ENCODE results near the gene AMPD2.

Gene AMPD2

DNA sequence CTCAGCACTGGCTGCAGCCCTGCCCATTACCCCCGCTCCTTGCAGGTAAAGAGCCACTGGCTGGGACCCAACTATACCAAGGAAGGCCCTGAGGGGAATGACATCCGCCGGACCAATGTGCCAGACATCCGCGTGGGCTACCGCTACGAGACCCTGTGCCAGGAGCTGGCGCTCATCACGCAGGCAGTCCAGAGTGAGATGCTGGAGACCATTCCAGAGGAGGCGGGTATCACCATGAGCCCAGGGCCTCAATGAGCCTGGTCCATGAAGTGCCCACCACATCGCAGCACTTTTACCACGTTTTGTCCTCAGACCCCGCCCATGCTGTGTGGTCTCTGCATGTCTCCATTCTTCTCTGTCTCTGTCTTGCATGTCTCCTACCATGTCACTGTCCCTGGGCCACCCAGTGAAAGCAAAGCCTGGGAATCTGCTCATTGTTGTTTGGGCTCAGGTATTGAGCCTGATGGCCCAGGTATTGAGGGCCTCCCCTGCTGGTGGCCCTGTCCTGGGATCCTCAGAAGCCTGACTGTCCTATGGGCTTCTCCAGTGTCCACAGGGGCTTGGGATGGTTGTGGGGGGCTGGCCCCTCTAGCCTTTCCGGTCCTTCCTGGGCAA, 11.4 kb downstream of the AMPD2 start:
- DNase-seq: no peak

DNA sequence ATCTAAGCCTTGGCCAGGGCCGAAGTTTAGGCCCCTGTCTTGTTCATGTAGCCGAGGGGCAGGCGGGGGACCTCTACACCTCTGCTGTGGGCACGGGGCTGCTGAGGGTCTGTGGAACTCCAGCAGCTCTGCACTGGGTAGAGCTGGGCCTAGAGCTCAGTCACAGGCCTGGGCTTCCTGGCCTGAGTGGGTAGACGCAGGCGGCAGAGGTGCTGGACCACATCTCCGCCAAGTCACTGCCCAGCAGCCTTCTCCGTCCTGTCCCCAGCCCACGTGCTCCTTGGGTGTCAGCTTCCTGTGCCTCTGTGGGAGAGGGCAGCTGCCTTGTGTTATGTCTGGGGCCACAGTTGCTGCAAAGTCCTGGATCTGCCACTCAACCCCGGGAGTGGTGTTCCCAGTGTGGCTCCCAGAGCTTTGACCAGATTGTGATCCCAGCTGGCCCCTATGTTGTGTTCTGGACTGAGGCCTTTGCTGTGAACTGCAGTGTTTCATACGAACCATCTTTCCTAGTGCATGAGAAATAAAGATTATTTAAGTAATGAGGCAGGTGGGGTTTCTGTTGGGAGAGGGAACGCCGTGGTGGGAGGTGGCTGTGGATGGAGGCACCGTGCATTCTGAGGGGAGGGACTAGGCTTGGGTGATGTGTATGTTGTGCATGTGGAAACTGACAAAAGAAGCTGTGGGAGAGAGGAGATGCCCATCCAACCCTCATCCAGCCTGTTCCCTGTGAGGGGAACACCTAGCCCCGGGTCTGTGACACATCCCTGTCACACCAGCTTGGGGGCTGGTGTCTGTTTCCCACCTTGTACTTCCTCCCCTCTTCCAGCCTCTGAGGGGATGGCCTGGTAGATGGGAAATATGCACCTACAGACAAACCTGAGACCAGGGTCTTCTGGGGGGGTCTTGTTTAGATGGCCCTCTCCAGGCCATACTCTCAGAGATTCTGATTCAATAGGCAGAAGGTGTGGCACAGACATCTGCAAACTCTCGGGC, 12.2 kb downstream of the AMPD2 start:
- no peak for DNase-seq

DNA sequence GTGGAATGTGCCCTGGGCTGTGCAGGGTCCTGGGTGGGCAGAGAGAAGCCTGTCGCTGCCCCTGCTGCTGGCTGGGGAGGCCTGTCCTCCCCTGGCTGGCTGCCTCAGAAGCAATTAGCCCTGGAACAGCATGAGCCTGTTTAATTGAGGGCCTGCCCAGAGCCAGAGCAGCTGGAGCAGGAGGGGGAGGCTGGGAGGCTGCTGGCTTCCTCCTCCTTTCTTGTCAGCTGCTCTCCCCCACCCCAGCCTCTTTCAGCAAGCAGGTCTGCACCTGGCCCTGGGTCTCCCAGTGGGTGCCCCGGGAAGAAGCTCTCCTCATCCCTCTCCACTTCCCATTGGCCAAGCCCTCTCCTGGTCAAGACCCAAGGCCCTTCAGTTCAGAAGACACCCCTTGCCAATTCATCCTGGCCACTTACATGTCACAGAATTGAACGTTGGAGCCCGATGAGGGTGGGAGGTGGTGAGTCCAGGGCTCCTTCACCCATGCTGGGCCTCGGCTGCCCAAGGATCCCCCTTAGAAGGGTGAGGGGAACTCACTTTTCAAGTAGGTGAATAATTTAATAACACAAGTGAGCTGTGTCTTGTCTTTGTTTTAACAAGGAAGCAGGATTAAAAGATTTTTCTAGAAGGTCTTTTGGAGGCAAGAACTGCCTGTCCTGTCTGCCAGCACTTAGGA, 13.2 kb downstream of the AMPD2 start:
- DNase-seq: no peak

DNA sequence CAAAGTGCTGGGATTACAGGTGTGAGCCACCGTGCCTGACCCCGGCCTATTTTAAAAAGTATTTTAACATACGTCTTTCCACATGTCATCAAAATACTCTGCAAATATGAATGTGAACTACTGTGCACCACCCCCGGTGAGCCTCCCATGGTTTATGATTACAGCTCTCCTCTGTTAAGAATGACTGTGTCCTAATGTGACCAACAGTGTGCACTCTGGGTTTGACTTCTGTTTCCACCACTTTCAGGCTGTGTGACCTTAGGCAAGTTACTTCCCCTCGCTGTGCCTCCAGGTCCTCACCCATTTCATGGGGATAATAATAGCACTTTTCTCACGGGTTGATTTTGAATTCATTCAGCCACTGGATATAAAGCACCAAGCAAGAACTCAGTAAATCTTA, 14.7 kb downstream of the AMPD2 start:
- DNase-seq: no peak

DNA sequence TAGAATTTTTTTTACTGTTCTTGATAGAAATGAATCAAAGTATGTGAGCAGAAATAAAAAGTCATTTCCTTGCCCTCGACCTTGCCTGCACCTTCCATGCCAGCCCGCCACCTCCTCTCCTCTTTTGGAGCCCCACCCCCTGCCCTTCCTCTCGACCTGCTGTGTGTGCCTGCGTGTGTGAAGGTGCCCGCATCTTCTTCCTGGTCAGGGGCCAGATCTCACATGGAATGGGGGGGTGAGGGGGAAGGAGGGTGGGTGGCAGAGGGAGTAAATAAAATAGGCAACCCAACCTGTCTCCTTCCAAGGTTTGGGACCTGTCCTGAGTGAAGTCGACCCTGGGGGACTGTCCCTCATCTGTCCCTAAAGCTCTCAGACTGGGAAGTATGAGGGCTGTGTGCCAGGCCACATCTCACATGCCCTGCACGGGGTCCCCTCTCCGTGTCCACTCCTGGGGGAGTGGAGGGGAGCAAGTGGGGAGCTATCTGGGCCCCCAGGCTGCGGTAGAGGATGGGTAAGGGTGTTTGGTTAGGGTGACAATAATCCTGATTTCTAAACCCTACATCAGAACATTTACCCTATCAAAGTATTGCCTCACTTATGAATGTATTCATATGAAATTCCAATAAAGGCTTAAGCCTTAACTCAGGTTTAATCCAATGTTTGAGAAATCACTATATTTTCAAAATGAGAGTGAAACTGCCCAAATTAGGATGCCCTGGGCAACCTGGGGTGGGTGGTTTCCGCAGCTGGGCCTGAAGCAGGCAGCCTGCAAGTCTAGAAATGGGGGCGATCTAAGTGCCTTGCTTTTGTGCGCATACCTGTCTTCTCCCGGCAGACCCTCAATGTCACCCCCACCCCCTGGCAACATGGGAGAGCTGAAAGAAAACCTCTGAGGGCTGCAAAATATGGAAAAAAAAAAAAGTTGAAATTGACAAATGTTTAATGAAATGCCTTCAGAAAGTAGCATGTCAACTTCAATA, 15.4 kb downstream of the AMPD2 start:
- no peak for DNase-seq

DNA sequence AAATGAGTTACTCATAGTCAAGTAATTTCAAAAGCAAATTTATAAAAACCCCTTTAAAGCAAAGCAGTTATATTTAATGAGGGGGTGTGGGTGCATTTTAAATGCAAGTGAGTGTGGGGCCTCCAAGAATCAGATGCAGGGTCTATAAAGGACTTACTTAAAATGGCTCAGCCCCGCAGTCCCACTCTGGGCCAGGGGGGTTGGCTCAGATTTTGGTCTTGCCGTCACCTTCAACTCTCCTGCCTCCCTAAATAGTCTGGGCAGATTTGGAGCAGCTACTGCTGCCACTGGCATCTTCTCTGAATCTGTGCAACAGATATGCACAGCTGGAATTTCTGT, 16.2 kb downstream of the AMPD2 start:
- DNase-seq: no peak

DNA sequence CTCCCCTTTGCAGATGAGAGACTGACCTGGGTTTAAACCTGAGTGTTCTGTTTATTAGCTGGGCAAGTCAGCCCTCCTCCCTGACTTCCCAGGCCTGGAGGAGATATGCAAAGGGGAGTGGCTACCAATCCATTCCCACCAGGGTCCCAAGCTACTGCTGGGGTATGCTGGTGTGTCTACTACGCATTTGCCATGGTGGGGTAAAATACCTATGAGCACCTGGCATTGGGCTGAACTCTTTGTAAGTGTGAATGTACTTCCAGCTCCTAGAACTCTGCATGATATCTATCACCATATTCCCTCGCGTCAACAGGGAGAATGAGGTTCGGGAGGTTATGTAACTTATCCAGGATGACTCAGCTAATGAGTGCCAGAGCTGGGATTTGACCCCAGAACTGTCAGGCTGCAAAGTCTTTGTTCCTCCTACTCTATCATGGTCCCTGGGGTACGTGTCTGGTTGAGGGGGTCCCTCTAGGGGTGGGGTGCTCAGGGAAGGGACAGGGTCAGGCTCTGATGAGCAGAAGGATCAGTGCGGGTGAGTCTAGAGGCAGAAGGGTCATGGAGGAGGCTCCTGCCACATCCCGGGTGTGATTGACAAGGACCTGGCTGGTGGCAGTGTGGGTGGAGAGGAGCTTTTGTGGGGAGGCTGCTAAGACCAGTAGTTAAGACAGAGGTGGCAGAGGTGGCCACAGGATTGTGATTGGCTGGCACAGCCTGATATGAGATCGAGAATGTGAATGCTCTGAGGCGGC, 16.7 kb downstream of the AMPD2 start:
- DNase-seq: no peak

DNA sequence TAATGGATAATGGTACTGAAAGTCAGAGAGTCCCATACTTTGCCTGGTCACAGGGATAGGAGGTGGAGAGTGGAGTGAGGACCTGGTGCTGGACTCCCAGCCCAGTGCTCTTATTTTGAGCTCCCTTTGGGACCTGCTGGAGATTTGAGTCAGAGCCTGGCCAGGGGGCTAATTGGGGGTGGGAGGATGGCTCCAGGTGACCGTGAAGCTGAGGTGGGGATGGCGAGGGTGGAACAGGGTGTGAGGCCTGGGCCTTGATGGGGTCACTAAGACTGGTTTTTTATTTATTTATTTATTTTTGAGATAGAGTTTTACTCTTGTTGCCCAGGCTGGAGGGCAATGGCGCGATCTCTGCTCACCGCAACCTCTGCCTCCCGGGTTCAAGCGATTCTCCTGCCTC, 17.8 kb downstream of the AMPD2 start:
- no peak for DNase-seq

DNA sequence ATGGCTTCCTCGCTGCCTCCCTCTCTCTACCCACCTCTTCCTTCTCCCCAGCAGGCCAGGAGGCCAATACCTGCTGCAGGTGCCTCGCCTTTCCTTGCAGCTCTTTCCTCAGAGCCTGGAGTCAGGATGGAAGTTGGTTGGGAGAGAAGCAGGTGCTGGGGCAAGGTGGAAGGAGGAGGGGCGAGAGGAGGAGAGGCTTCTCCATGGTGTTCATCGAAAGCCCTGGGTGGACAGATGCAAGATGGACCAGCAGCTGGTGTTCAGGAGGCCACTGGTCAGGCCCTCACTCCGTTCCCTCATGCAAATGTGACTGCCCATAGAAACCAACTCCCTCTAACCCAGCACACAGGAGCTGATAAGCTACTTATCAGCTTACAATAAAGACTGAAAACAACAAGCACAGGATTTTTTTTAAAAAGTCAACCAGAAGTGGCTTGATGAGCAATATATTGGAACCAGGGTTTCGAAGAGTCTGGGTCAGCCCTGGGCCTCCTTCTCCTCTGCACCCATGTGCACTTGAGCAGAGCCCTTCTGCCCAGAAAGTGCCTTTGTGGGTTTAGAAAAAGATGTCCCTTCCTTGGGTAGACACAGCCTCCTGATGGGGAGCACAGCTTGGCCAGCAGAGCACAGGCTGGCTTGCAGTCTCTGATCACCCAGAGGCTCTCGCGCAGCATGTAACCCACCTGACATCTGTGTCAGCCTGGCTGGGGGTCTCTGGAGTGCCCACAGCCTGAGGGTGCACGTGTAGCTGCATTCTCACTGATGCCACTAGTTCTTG, 19.6 kb downstream of the AMPD2 start:
- DNase-seq: no peak

DNA sequence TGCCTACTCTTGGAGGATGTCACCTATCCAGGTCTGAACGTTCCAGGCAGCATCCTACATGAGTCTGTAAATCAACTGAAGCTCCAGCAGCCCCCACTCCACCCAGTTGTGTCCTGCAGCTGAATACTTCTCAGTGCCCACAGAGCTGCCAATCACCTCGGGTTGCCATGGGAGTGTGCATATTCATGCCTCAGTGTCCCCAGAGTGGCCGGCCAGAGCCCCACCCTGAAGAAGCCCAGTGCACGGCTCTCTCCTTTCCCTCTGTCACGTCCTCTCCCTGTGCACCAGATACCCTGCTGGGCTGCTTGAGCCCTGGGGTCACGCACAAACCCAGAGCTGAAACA, 20.2 kb downstream of the AMPD2 start:
- no peak for DNase-seq

DNA sequence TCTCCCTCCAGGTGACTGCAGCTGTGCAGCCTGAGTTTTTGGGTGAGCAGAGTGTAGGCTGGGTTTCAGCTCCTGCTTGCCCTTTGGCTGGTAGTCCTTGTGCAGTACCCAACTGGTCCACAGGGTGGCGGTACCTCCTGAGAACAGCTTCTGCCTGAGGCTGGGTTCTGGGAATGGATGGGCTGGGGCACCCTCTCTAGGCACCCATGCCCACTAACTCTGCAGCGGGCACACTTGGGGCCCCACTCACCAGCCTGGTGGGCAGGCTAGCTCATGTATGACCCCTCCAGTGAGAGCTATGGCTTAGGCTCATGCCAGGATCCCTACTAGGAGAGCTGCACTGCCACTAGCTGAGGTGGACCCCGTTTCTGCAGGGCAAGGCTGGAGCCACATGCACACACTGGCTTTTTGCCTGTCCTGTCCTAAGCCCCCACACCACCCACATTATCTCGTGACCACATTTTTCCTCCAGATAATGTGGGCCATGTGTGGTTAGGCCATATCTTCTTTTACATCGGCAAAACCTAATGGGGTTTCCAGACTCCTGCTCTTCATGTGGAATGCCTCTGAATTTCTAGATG, 20.7 kb downstream of the AMPD2 start:
- peak; percentile 79 to 94 for DNase-seq

DNA sequence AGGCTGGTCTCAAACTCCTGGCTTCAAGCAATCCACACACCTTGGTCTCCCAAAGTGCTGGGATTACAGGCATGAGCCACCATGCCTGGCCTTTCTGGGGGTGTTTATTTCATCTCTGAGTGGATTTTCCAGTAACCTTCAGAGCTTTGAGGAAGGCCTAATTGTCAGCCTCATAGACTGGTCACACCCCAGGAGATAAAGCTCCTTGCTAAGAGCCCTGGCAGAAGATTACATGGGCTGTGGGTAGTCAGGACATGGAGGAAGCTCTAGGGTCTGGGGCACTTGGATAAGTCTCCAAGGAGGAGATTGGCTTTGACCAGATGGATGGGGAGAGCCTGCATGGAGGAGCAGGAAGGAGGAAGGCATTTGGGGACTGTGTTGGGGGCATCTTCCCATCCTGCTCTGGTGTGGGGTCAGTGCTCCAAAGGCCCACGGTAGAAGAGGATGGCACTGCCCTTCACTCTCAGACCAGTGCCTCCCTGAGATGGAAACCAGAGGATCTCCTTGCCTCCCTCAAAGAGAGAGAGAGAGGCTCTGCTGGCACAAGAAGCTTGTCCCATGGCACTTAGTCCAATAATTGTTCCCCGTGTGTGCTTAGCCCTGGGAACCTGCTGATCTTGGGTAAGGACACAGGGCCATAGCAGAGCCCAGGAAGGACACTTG, 21.6 kb downstream of the AMPD2 start:
- no peak for DNase-seq

DNA sequence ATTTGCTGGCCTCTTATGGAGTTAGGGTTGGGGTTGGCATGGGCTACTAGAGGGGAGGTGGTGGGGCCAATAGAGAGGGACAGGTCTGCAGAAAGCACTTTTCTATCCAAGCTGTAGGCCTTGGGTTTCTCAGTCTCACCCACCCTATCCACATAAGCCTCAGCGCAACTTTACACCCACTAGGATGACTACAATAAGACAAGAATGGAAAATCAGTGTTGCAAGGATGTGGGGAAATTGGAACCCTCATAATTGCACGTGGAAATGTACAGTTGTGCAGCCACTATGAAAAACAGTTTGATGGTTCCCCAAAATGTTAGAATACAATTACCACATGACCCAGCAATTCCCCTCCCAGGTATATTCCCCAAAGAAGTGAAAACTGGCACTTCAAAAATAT, 22.2 kb downstream of the AMPD2 start:
- no peak for DNase-seq

DNA sequence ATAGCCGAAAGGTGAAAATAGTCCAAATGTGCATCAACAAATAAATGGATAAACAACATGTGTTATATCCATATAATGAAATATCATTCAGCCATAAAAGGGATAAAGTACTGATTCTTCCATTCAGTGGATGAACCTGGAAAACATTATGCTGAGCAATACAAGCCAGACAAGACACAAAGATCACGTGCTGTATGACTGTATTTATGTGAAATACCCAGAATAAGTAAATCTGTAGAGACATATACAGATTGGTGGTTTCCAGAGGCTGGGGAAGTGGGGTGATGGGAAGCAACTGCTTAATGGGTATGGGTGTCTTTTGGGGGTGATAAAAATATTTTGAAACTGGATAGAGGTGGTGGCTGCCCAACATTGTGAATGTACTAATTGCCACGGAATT, 23.0 kb downstream of the AMPD2 start:
- no peak for DNase-seq

DNA sequence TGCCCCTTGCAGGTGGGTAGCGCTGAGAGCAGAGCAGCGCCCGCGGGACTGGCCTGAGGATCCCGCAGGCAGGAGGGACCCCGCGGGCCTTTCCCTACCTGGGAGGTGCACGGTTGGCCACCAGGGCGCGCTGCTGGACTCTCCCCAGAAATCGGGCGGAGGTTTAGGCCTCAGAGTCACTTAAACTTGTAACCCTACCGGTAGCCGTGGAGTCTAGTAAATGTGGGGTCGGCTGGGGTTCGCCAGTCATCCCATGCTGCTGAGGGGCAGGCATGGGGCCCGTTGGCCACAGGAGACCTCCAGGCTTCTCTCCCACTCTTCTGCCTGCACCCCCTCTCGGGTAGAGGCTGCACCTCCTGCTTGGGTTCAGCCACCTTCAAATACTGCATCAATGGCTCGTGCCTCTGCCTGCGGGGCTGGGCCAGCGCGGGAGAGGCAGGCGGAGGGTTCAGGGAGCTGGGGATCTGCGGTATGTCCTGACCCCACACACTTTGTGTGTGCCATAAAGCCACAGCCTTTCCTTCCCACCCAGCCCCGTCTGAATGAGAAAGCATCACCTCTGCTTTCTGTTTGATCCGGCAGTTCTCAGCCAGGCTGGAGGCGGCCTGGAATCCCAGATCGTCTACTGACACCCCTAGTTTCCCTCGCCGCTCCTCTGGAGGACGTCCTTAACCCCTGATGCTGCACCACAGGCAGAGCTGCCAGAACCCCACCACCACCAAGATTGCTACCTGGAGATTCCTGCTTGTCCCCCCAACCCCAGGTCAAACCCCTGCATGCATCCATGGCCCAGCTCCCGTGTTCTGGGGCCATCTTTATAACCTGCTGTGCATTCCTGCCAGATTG, 24.0 kb downstream of the AMPD2 start:
- DNase-seq: peak; percentile 82 to 88

DNA sequence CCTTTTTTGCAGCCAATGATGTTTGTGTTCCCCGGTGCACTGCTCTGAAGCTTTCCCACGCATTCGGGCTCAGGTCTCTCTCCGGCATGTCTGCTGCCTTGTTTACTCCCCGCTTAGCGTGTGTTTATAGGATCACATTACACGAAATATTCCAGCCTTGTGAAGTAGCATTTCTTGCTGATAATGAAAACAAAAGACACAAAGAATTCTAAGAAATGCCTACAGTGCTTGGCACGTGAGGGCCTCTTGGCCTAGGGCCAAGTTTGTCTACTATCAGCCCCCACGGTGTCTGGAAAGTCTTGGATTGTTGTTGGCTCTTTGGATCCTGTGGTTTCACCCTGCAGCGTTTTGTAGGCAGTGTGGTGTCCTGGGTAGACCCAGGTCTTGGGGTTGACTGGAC, 25.0 kb downstream of the AMPD2 start:
- DNase-seq: no peak

DNA sequence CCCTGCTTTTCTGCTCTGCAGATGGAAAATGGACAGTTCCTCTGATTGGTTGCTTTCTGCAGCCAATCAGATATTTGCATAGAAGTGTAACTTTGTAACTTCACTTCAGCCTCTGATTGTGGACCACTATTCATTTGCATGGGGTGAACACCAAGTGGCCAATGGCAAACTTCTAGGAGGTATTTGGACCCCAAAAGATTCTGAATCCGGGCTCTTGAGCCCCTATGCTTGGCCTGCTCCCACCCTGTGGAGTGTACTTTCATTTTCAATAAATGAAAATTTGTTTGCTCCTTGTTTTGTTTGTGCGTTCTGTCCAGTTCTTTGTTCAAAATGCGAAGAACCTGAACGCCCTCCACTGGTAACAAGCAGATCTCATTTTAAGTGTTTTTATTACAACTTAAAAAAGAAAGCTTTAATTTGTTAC, 29.9 kb downstream of the AMPD2 start:
- no peak for DNase-seq

DNA sequence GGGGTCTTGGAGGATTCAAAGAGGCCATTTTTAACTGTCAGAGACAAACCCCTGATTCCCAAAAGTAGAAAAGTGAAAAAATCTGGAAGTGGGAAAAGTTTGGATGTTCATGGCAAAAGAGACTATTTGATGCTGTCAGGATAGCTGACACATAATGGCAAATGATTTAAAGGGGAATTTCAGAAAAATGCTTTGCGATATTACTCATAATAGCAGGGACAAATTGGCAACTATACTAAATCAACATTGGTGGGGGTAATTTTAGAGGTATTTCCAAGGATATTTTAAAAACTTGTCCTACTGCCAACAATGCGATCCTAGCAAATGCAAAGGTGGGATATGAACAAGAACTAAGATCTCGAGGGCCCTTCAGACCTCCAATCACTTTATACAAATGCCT, 31.0 kb downstream of the AMPD2 start:
- no peak for DNase-seq

DNA sequence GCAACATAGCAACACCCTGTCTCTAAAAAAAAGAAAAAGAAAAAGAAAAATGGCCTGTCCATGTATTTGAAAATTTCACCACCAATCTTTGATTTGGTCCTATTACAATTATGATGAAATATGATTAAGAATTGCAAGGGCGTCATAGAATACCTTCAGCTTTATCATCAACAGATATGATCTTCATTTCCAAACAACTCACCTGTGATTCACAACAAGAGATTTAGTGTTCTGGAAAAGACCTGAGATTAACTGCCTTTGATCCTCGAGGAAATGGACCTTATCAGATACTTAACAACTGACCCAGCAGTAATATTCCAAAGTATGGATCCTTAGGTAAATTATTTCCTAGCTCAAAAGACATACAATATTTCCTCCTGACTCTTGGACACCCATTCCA, 32.8 kb downstream of the AMPD2 start:
- no peak for DNase-seq

Data from activated CD4-positive, alpha-beta T cell treated with anti-CD3 and anti-CD28 coated beads for 4 hours (primary cell).